Stimulated activated CD8-positive, alpha-beta memory T cell treated with anti-CD3 and anti-CD28 coated beads, Interleukin-15, amount 100 ng/mL, for 24 hours (primary cell): ENCODE measurements around the gene RCAN2.

Experiments used
- DNase-seq: peaks from one replicate; pipeline ENCODE4 v3.0.0-alpha.2; 2020; ENCODE audit warnings: low read depth

Gene RCAN2

GRCh38 chr6:46254946-46255345 lies 236.3 kb downstream of the RCAN2 start:
- DNase-seq: no peak

- DNase-seq: no peak
Observed at GRCh38 chr6:46254331-46254730, 236.9 kb downstream of the RCAN2 start.

- no peak for DNase-seq
Observed at GRCh38 chr6:46251583-46252339, 239.5 kb downstream of the RCAN2 start.

- DNase-seq: no peak
Observed at GRCh38 chr6:46248143-46248542, 243.1 kb downstream of the RCAN2 start.

GRCh38 chr6:46246727-46247126 lies 244.5 kb downstream of the RCAN2 start:
- DNase-seq: no peak

GRCh38 chr6:46246081-46246480 lies 245.2 kb downstream of the RCAN2 start:
- no peak for DNase-seq

- DNase-seq: no peak
Observed at GRCh38 chr6:46244670-46245069, 246.6 kb downstream of the RCAN2 start.

GRCh38 chr6:46243754-46244153 lies 247.5 kb downstream of the RCAN2 start:
- DNase-seq: no peak

GRCh38 chr6:46242921-46243320 lies 248.3 kb downstream of the RCAN2 start:
- no peak for DNase-seq

GRCh38 chr6:46240866-46241565 lies 250.2 kb downstream of the RCAN2 start:
- DNase-seq: no peak

- no peak for DNase-seq
Observed at GRCh38 chr6:46236752-46237151, 254.5 kb downstream of the RCAN2 start.

- no peak for DNase-seq
Observed at GRCh38 chr6:46235242-46235641, 256.0 kb downstream of the RCAN2 start.

- no peak for DNase-seq
Observed at GRCh38 chr6:46234700-46235099, 256.5 kb downstream of the RCAN2 start.

- DNase-seq: no peak
Observed at GRCh38 chr6:46234156-46234556, 257.1 kb downstream of the RCAN2 start.

GRCh38 chr6:46233129-46233528 lies 258.1 kb downstream of the RCAN2 start:
- no peak for DNase-seq

- no peak for DNase-seq
Observed at GRCh38 chr6:46222286-46222685, 269.0 kb downstream of the RCAN2 start.

- DNase-seq: no peak
Observed at GRCh38 chr6:46221222-46221793, 269.9 kb downstream of the RCAN2 start.

GRCh38 chr6:46220352-46221221 lies 270.7 kb downstream of the RCAN2 start:
- no peak for DNase-seq

GRCh38 chr6:46219661-46220060 lies 271.6 kb downstream of the RCAN2 start:
- DNase-seq: no peak

- no peak for DNase-seq
Observed at GRCh38 chr6:46218457-46218856, 272.8 kb downstream of the RCAN2 start.

- no peak for DNase-seq
Observed at GRCh38 chr6:46217671-46218131, 273.5 kb downstream of the RCAN2 start.

- no peak for DNase-seq
Observed at GRCh38 chr6:46216879-46217278, 274.4 kb downstream of the RCAN2 start.
